Measurements from ENCODE around the gene KLRC3.
A peak's percentile ranks its signal among the peaks of the same experiment; 100 is the strongest.
"Not testable (repeated sequence)": the region's sequence is repeated elsewhere in the genome, so short reads cannot be mapped to it uniquely, and the experiment has no call there.

The KLRC3 gene

GRCh38 chr12:10388624-10389413, 31.6 kb downstream of the KLRC3 start:
- Histone ChIP-seq H3K9ac (ENCODE audit: low read depth, low read length, poor library complexity, severe bottlenecking) (peak overlapping the region; percentile 39), H3K4me1 (ENCODE audit: insufficient read depth, low read length, poor library complexity, severe bottlenecking) (peaks cover 35% of the 10 kb centered on the region), H3K4me2 (ENCODE audit: low read depth, low read length, poor library complexity, severe bottlenecking) (peak overlapping the region; percentile 52), H2AFZ (ENCODE audit: low read length) (no peak overlapping the region), H3K4me3 (ENCODE audit: low read length, poor library complexity, severe bottlenecking) (peak overlapping the region; percentile 14), H3K9me2 (replicated peaks; ENCODE audit: low read depth, low read length) (no peaks in the 10 kb centered on the region), H3K36me3 (ENCODE audit: insufficient read depth, low read length) (no peaks in the 10 kb centered on the region), H3K79me2 (ENCODE audit: insufficient read depth, low read length) (no peaks in the 10 kb centered on the region), H3K9me3 (ENCODE audit: insufficient read depth, low read depth, low read length) (no peaks in the 10 kb centered on the region), H4K20me1 (ENCODE audit: insufficient read depth, low read length, poor library complexity, severe bottlenecking) (no peaks in the 10 kb centered on the region), H3K27me3 (ENCODE audit: insufficient read depth, low read length, poor library complexity, severe bottlenecking) (no peaks in the 10 kb centered on the region), H3F3A (ENCODE audit: low read depth) (no peaks in the 10 kb centered on the region)
- TF ChIP-seq CTCF (conservative IDR thresholded peaks at IDR 0.05; ENCODE audit: low read length) (no peak), EZH2phosphoT487 (IDR thresholded peaks at IDR 0.05; ENCODE audit: borderline replicate concordance) (no peak)

GRCh38 chr12:10387498-10387897, 32.9 kb downstream of the KLRC3 start:
- H3K9me2 ChIP-seq (replicated peaks; ENCODE audit: low read depth, low read length); H3F3A ChIP-seq (ENCODE audit: low read depth); H3K9ac ChIP-seq (ENCODE audit: low read depth, low read length, poor library complexity, severe bottlenecking); H3K4me3 ChIP-seq (ENCODE audit: low read length, poor library complexity, severe bottlenecking); H3K36me3 ChIP-seq (ENCODE audit: insufficient read depth, low read length); H3K9me3 ChIP-seq (ENCODE audit: insufficient read depth, low read depth, low read length); H3K79me2 ChIP-seq (ENCODE audit: insufficient read depth, low read length); H3K4me2 ChIP-seq (ENCODE audit: low read depth, low read length, poor library complexity, severe bottlenecking); H3K27me3 ChIP-seq (ENCODE audit: insufficient read depth, low read length, poor library complexity, severe bottlenecking); H4K20me1 ChIP-seq (ENCODE audit: insufficient read depth, low read length, poor library complexity, severe bottlenecking); H2AFZ ChIP-seq (ENCODE audit: low read length): not testable (repeated sequence)
- H3K4me1 ChIP-seq (ENCODE audit: insufficient read depth, low read length, poor library complexity, severe bottlenecking) = peaks cover 22% of the 10 kb centered on the region

- Histone ChIP-seq H3K79me2 (ENCODE audit: insufficient read depth, low read length) (no peaks in the 10 kb centered on the region), H3F3A (ENCODE audit: low read depth) (no peaks in the 10 kb centered on the region), H3K4me3 (ENCODE audit: low read length, poor library complexity, severe bottlenecking) (no peak overlapping the region), H3K4me1 (ENCODE audit: insufficient read depth, low read length, poor library complexity, severe bottlenecking) (peaks cover 22% of the 10 kb centered on the region), H4K20me1 (ENCODE audit: insufficient read depth, low read length, poor library complexity, severe bottlenecking) (no peaks in the 10 kb centered on the region), H2AFZ (ENCODE audit: low read length) (no peak overlapping the region), H3K4me2 (ENCODE audit: low read depth, low read length, poor library complexity, severe bottlenecking) (no peak overlapping the region), H3K27me3 (ENCODE audit: insufficient read depth, low read length, poor library complexity, severe bottlenecking) (no peaks in the 10 kb centered on the region), H3K9ac (ENCODE audit: low read depth, low read length, poor library complexity, severe bottlenecking) (no peak overlapping the region), H3K9me2 (replicated peaks; ENCODE audit: low read depth, low read length) (no peaks in the 10 kb centered on the region), H3K9me3 (ENCODE audit: insufficient read depth, low read depth, low read length) (no peaks in the 10 kb centered on the region), H3K36me3 (ENCODE audit: insufficient read depth, low read length) (no peaks in the 10 kb centered on the region)
- TF ChIP-seq EZH2phosphoT487 (IDR thresholded peaks at IDR 0.05; ENCODE audit: borderline replicate concordance) = no peak
- no peak for TF ChIP-seq CTCF (conservative IDR thresholded peaks at IDR 0.05; ENCODE audit: low read length)
Observed at GRCh38 chr12:10386857-10387256, 33.5 kb downstream of the KLRC3 start.

- TF ChIP-seq EZH2phosphoT487 (IDR thresholded peaks at IDR 0.05; ENCODE audit: borderline replicate concordance) = no peak
- H3K4me2 ChIP-seq (ENCODE audit: low read depth, low read length, poor library complexity, severe bottlenecking) = no peak overlapping the region
- no peaks in the 10 kb centered on the region for H3F3A ChIP-seq (ENCODE audit: low read depth)
- no peaks in the 10 kb centered on the region for H3K9me2 ChIP-seq (replicated peaks; ENCODE audit: low read depth, low read length)
- H3K9ac ChIP-seq (ENCODE audit: low read depth, low read length, poor library complexity, severe bottlenecking) = no peak overlapping the region
- no peak overlapping the region for H3K4me3 ChIP-seq (ENCODE audit: low read length, poor library complexity, severe bottlenecking)
- no peaks in the 10 kb centered on the region for H3K36me3 ChIP-seq (ENCODE audit: insufficient read depth, low read length)
- no peaks in the 10 kb centered on the region for H3K27me3 ChIP-seq (ENCODE audit: insufficient read depth, low read length, poor library complexity, severe bottlenecking)
- H4K20me1 ChIP-seq (ENCODE audit: insufficient read depth, low read length, poor library complexity, severe bottlenecking) = no peaks in the 10 kb centered on the region
- H3K4me1 ChIP-seq (ENCODE audit: insufficient read depth, low read length, poor library complexity, severe bottlenecking) = peaks cover 16% of the 10 kb centered on the region
- no peaks in the 10 kb centered on the region for H3K79me2 ChIP-seq (ENCODE audit: insufficient read depth, low read length)
- no peaks in the 10 kb centered on the region for H3K9me3 ChIP-seq (ENCODE audit: insufficient read depth, low read depth, low read length)
- H2AFZ ChIP-seq (ENCODE audit: low read length) = no peak overlapping the region
Observed at GRCh38 chr12:10385166-10385613, 35.2 kb downstream of the KLRC3 start.

All from Loucy (cell line).